HG02938 (cell line): ENCODE measurements around the gene SEMA5A.

Experiments used
- ATAC-seq: cut with Tn5 transposase; IDR thresholded peaks from one replicate; pipeline ENCODE4 v1.9.1; 2021; ENCODE audit warnings: mild to moderate bottlenecking, moderate library complexity; ENCODE audit not compliant: unreplicated experiment

The SEMA5A gene

GRCh38 chr5:9233035-9233434, 312.8 kb downstream of the SEMA5A start:
- no peak for ATAC-seq

- no peak for ATAC-seq
Observed at GRCh38 chr5:9231842-9232241, 314.0 kb downstream of the SEMA5A start.

- no peak for ATAC-seq
Observed at GRCh38 chr5:9230355-9230754, 315.5 kb downstream of the SEMA5A start.

- ATAC-seq = no peak
Observed at GRCh38 chr5:9226016-9226536, 319.8 kb downstream of the SEMA5A start.

- no peak for ATAC-seq
Observed at GRCh38 chr5:9222054-9222976, 323.6 kb downstream of the SEMA5A start.

GRCh38 chr5:9218358-9218757, 327.5 kb downstream of the SEMA5A start:
- no peak for ATAC-seq

- no peak for ATAC-seq
Observed at GRCh38 chr5:9212605-9213004, 333.3 kb downstream of the SEMA5A start.

- no peak for ATAC-seq
Observed at GRCh38 chr5:9209846-9210492, 335.9 kb downstream of the SEMA5A start.

GRCh38 chr5:9207817-9208418, 338.0 kb downstream of the SEMA5A start:
- no peak for ATAC-seq

- ATAC-seq = no peak
Observed at GRCh38 chr5:9202636-9203035, 343.2 kb downstream of the SEMA5A start.

- no peak for ATAC-seq
Observed at GRCh38 chr5:9201761-9202160, 344.1 kb downstream of the SEMA5A start.

- ATAC-seq = no peak
Observed at GRCh38 chr5:9201011-9201410, 344.9 kb downstream of the SEMA5A start.

- no peak for ATAC-seq
Observed at GRCh38 chr5:9198394-9198793, 347.5 kb downstream of the SEMA5A start.

GRCh38 chr5:9197881-9198260, 348.0 kb downstream of the SEMA5A start:
- peak; percentile 96 for ATAC-seq

GRCh38 chr5:9196403-9197227, 349.3 kb downstream of the SEMA5A start:
- no peak for ATAC-seq

GRCh38 chr5:9194509-9194908, 351.4 kb downstream of the SEMA5A start:
- no peak for ATAC-seq

- no peak for ATAC-seq
Observed at GRCh38 chr5:9192266-9192665, 353.6 kb downstream of the SEMA5A start.

GRCh38 chr5:9189681-9190080, 356.2 kb downstream of the SEMA5A start:
- no peak for ATAC-seq

GRCh38 chr5:9188956-9189355, 356.9 kb downstream of the SEMA5A start:
- no peak for ATAC-seq

GRCh38 chr5:9188131-9188530, 357.7 kb downstream of the SEMA5A start:
- peak; percentile 69 for ATAC-seq

- peak; percentile 5 for ATAC-seq
Observed at GRCh38 chr5:9187614-9188013, 358.3 kb downstream of the SEMA5A start.
